Measurements from ENCODE around the gene NTNG2.

The NTNG2 gene

DNA sequence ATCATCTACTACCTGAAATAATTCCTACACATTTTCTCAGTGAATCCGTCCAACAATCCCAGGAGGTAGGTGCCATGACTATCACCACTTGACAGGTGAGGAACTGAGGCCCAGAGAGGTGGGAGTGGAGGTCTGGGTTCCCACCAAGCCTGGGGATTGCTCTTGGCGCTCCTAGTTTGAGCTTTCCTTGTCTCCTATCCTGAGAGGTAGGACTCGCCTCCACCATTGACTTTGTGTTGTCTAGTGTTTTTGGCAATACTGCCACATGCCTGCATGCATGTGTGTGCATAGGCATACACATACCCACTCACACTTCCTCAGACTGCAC, 6.3 kb upstream of the NTNG2 start:
- Mint-ChIP-seq H3K36me3 (ENCODE audit: low read depth) (no peaks in the 10 kb centered on the region), H3K9me3 (no peaks in the 10 kb centered on the region), H3K27me3 (ENCODE audit: low read depth) (peaks cover 85% of the 10 kb centered on the region), H3K4me3 (no peak overlapping the region), H3K27ac (no peak overlapping the region), H3K4me1 (peaks cover 16% of the 10 kb centered on the region)
- TF ChIP-seq, protein P1, sequence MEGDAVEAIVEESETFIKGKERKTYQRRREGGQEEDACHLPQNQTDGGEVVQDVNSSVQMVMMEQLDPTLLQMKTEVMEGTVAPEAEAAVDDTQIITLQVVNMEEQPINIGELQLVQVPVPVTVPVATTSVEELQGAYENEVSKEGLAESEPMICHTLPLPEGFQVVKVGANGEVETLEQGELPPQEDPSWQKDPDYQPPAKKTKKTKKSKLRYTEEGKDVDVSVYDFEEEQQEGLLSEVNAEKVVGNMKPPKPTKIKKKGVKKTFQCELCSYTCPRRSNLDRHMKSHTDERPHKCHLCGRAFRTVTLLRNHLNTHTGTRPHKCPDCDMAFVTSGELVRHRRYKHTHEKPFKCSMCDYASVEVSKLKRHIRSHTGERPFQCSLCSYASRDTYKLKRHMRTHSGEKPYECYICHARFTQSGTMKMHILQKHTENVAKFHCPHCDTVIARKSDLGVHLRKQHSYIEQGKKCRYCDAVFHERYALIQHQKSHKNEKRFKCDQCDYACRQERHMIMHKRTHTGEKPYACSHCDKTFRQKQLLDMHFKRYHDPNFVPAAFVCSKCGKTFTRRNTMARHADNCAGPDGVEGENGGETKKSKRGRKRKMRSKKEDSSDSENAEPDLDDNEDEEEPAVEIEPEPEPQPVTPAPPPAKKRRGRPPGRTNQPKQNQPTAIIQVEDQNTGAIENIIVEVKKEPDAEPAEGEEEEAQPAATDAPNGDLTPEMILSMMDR (IDR thresholded peaks at IDR 0.05; ENCODE audit: unreplicated experiment in 3 of 3) = no peak

- H3K27ac Mint-ChIP-seq = no peak overlapping the region
- H3K4me1 Mint-ChIP-seq = peaks cover 16% of the 10 kb centered on the region
- H3K4me3 Mint-ChIP-seq = no peak overlapping the region
- TF ChIP-seq, protein P1 (IDR thresholded peaks at IDR 0.05; ENCODE audit: unreplicated experiment in 3 of 3) = no peak
- no peaks in the 10 kb centered on the region for H3K9me3 Mint-ChIP-seq
- no peaks in the 10 kb centered on the region for H3K36me3 Mint-ChIP-seq (ENCODE audit: low read depth)
- H3K27me3 Mint-ChIP-seq (ENCODE audit: low read depth) = peaks cover 85% of the 10 kb centered on the region
Measured at GRCh38 chr9:132156262-132156661, 5.6 kb upstream of the NTNG2 start.

GRCh38 chr9:132157347-132158116, 4.3 kb upstream of the NTNG2 start:
- Mint-ChIP-seq H3K36me3 (ENCODE audit: low read depth) (no peaks in the 10 kb centered on the region), H3K4me1 (peaks cover 26% of the 10 kb centered on the region), H3K27ac (no peak overlapping the region), H3K27me3 (ENCODE audit: low read depth) (peaks cover 87% of the 10 kb centered on the region), H3K9me3 (no peaks in the 10 kb centered on the region), H3K4me3 (no peak overlapping the region)
- TF ChIP-seq, protein P1 (IDR thresholded peaks at IDR 0.05; ENCODE audit: unreplicated experiment in 3 of 3) = no peak

- Mint-ChIP-seq H3K27ac (peak overlapping the region in 1 of 3 experiments; percentile 69), H3K4me3 (peak overlapping the region; percentile 88 to 98 (median 96)), H3K36me3 (ENCODE audit: low read depth) (no peaks in the 10 kb centered on the region), H3K4me1 (peaks cover 24% of the 10 kb centered on the region), H3K9me3 (no peaks in the 10 kb centered on the region), H3K27me3 (ENCODE audit: low read depth) (peaks cover 93% of the 10 kb centered on the region)
- TF ChIP-seq, protein P1 (IDR thresholded peaks at IDR 0.05; ENCODE audit: unreplicated experiment in 3 of 3) = no peak
Measured at GRCh38 chr9:132160802-132161742, 786 bp upstream of the NTNG2 start.

GRCh38 chr9:132162764-132163456, 1.1 kb downstream of the NTNG2 start:
- Mint-ChIP-seq H3K36me3 (ENCODE audit: low read depth) (no peaks in the 10 kb centered on the region), H3K27me3 (ENCODE audit: low read depth) (peaks cover 93% of the 10 kb centered on the region), H3K4me1 (peaks cover 24% of the 10 kb centered on the region), H3K9me3 (no peaks in the 10 kb centered on the region), H3K27ac (no peak overlapping the region), H3K4me3 (peak overlapping the region in 2 of 3 experiments; percentile 89 to 90)
- TF ChIP-seq, protein P1 (IDR thresholded peaks at IDR 0.05; ENCODE audit: unreplicated experiment in 3 of 3) = no peak

Measured in nephron (organoid).